Upper lobe of left lung (tissue), 4 donors: ENCODE measurements around the gene MRPS27.

ENCODE experiments used
- CTCF ChIP-seq, 6 experiments: fragments of 450-650 bp in 4 of 6; fragments of 200-600 bp in 2 of 6; sonication (generic) in 2 of 6; IDR thresholded peaks; one replicate each; pipeline ENCODE4 v1.5.1; 2016 to 2019; ENCODE audit warnings: antibody characterized with exemption in 6 of 6
- POLR2AphosphoS5 ChIP-seq, 2 donors: sonication (generic); formaldehyde crosslinking; IDR thresholded peaks; one replicate each; pipeline ENCODE4 v1.5.1; 2017; ENCODE audit warnings: antibody characterized with exemption in 2 of 2

- TF ChIP-seq CTCF (IDR thresholded peaks at IDR 0.05): no peak
- TF ChIP-seq POLR2AphosphoS5 (IDR thresholded peaks at IDR 0.05): no peak
These were observed 94.3 kb downstream of the MRPS27 start for GRCh38 chr5:72225741-72226140.
